Stimulated activated CD8-positive, alpha-beta memory T cell treated with anti-CD3 and anti-CD28 coated beads, Interleukin-2, amount 100 ng/mL, for 1 hour (primary cell): ENCODE results near the gene KRT79.

Experiments
- DNase-seq, 2 donors: peaks; one replicate each; pipeline ENCODE4 v3.0.0-alpha.2; 2020; ENCODE audit warnings: low read depth in 2 of 2

Gene KRT79

GRCh38 chr12:52819731-52820510 lies 14.2 kb downstream of the KRT79 start:
- no peak for DNase-seq

GRCh38 chr12:52818887-52819420 lies 15.2 kb downstream of the KRT79 start:
- no peak for DNase-seq

GRCh38 chr12:52818388-52818787 lies 15.7 kb downstream of the KRT79 start:
- no peak for DNase-seq

- DNase-seq = no peak
Measured at GRCh38 chr12:52817699-52818238, 16.3 kb downstream of the KRT79 start.

- DNase-seq = no peak
Measured at GRCh38 chr12:52817003-52817698, 17.0 kb downstream of the KRT79 start.

GRCh38 chr12:52815676-52816588 lies 18.2 kb downstream of the KRT79 start:
- DNase-seq = no peak

GRCh38 chr12:52815161-52815560 lies 18.9 kb downstream of the KRT79 start:
- no peak for DNase-seq

GRCh38 chr12:52814710-52815155 lies 19.4 kb downstream of the KRT79 start:
- DNase-seq = no peak

GRCh38 chr12:52813885-52814709 lies 20.0 kb downstream of the KRT79 start, which contains the start of gene KRT4:
Gene KRT4, minus strand, starts transcription at chr12:52814116. Its CDS starts 58 bp downstream, at chr12:52814058.
- no peak for DNase-seq

GRCh38 chr12:52813203-52813819 lies 20.8 kb downstream of the KRT79 start:
- no peak for DNase-seq

- no peak for DNase-seq
Measured at GRCh38 chr12:52812749-52813148, 21.4 kb downstream of the KRT79 start.

GRCh38 chr12:52812073-52812400 lies 22.1 kb downstream of the KRT79 start:
- no peak for DNase-seq

- DNase-seq = no peak
Measured at GRCh38 chr12:52811191-52812072, 22.7 kb downstream of the KRT79 start.

- no peak for DNase-seq
Measured at GRCh38 chr12:52810554-52810953, 23.6 kb downstream of the KRT79 start.

- DNase-seq = no peak
Measured at GRCh38 chr12:52809166-52809565, 24.9 kb downstream of the KRT79 start.

- no peak for DNase-seq
Measured at GRCh38 chr12:52808573-52809160, 25.4 kb downstream of the KRT79 start.

GRCh38 chr12:52807544-52808470 lies 26.3 kb downstream of the KRT79 start:
- no peak for DNase-seq
